PC-9 (cell line): ENCODE measurements around the gene CLDN3. TPM values are rescaled to one million over a fixed set of nuclear protein-coding genes. Genes with fewer than 3 reads are reported as not detected.

Experiments used
- BruUV-seq: library from RNA; stranded (reverse); fragments of 400-500 nt; replicated peaks from 2 replicates; lab custom pipeline; 2021; lab: Mats Ljungman, UMichigan
- CTCF ChIA-PET: fragments of 300-600 bp; sonication (Branson Sonifier 250); formaldehyde crosslinking; loops from one replicate; lab custom pipeline; 2022; ENCODE audit warnings: antibody characterized with exemption; lab: Charles Lee
- POLR2A ChIA-PET: fragments of 300-600 bp; sonication (Branson Sonifier 250); formaldehyde crosslinking; loops from one replicate; lab custom pipeline; 2022; ENCODE audit warnings: antibody characterized with exemption; ENCODE audit not compliant: unreplicated experiment; lab: Charles Lee
- DNase-seq, 2 experiments: peaks; one replicate each; pipeline versions ENCODE4 v3.0.0 to v3.0.0-alpha.2; 2015 to 2022; ENCODE audit warnings: mixed read lengths in 1 of 2
- H2AFZ ChIP-seq: fragments of 200-600 bp; sonication (generic); 2 replicates; pipeline ENCODE4 v1.8.1; 2017; ENCODE audit warnings: antibody characterized with exemption
- H3F3A ChIP-seq: fragments of 200-600 bp; sonication (generic); 2 replicates; pipeline ENCODE4 v1.8.1; 2017; ENCODE audit warnings: antibody characterized with exemption, mild to moderate bottlenecking, low read depth; ENCODE audit not compliant: insufficient read depth
- H3K27ac ChIP-seq: fragments of 200-600 bp; sonication (generic); 2 replicates; pipeline ENCODE4 v1.6.1; 2016; ENCODE audit warnings: mixed run types
- H3K27me3 ChIP-seq: fragments of 200-600 bp; sonication (generic); 2 replicates; pipeline ENCODE4 v1.6.1; 2016; ENCODE audit warnings: low read depth, mixed run types; ENCODE audit not compliant: insufficient read depth
- H3K36me3 ChIP-seq: fragments of 200-600 bp; sonication (generic); 2 replicates; pipeline ENCODE4 v1.6.1; 2016; ENCODE audit warnings: low read depth, mixed run types
- H3K4me1 ChIP-seq: fragments of 200-600 bp; sonication (generic); replicated peaks from 2 replicates; pipeline ENCODE4 v1.6.1; 2016; ENCODE audit warnings: mixed run types; ENCODE audit not compliant: insufficient read depth
- H3K4me2 ChIP-seq: fragments of 200-600 bp; sonication (generic); 2 replicates; pipeline ENCODE4 v1.6.1; 2017; ENCODE audit warnings: mixed run types
- H3K4me3 ChIP-seq: fragments of 200-600 bp; sonication (generic); 2 replicates; pipeline ENCODE4 v1.6.1; 2016; ENCODE audit warnings: mixed run types
- H3K79me2 ChIP-seq: fragments of 200-600 bp; sonication (generic); 2 replicates; pipeline ENCODE4 v1.6.1; 2017; ENCODE audit warnings: low read depth, mixed run types
- H3K9me2 ChIP-seq: fragments of 200-600 bp; sonication (generic); 2 replicates; pipeline ENCODE4 v1.8.1; 2017; ENCODE audit warnings: mild to moderate bottlenecking; ENCODE audit not compliant: insufficient read depth
- H3K9me3 ChIP-seq: fragments of 200-600 bp; sonication (generic); 2 replicates; pipeline ENCODE4 v1.8.1; 2016; ENCODE audit warnings: low read depth; ENCODE audit not compliant: insufficient read depth
- H4K20me1 ChIP-seq: fragments of 200-600 bp; sonication (generic); 2 replicates; pipeline ENCODE4 v1.8.1; 2017; ENCODE audit not compliant: insufficient read depth
- CTCF ChIP-seq: fragments of 200-600 bp; sonication (generic); conservative IDR thresholded peaks from 2 replicates; pipeline ENCODE4 v1.6.1; 2017; ENCODE audit warnings: mixed run types, antibody characterized with exemption, mild to moderate bottlenecking, moderate library complexity
- EZH2 ChIP-seq: fragments of 200-600 bp; sonication (generic); IDR thresholded peaks from 2 replicates; pipeline ENCODE4 v1.8.0; 2017; ENCODE audit warnings: antibody characterized with exemption, low read depth
- intact Hi-C: fragments of 100-400 bp; cut with micrococcal nuclease; formaldehyde crosslinking; loops from one replicate; pipeline ENCODE4 v1.10.0; 2022; ENCODE audit not compliant: unreplicated experiment
- total RNA-seq: library from RNA; stranded (reverse); gene quantifications from 2 replicates; pipeline ENCODE4 v1.2.3, GENCODE V29; 2021

CLDN3 gene
- total RNA-seq, 1 experiment from 2014 or later, result 31.3 TPM

- TF ChIP-seq EZH2 (no peak), CTCF (no peak)
- Histone ChIP-seq H2AFZ (no peak overlapping the region), H3K27ac (peak overlapping the region; percentile 8; the same call in 1 of the 2 replicates), H4K20me1 (no peaks in the 10 kb centered on the region), H3K4me1 (peaks cover 23% of the 10 kb centered on the region), H3K9me3 (no peaks in the 10 kb centered on the region), H3F3A (peaks cover 8% of the 10 kb centered on the region; the same call in 1 of the 2 replicates), H3K4me3 (no peak overlapping the region), H3K36me3 (no peaks in the 10 kb centered on the region), H3K79me2 (no peaks in the 10 kb centered on the region), H3K9me2 (no peaks in the 10 kb centered on the region), H3K4me2 (peak overlapping the region; percentile 38), H3K27me3 (no peaks in the 10 kb centered on the region)
- no TSS peak for BruUV-seq
- POLR2A ChIA-PET, result no interaction called here
- CTCF ChIA-PET, result interaction anchor here (0.5 to 0.7 kb wide), 2 partner anchors 31 to 48 kb away, joined by 3 to 5 read pairs; no protein-coding TSS in a partner anchor
- intact Hi-C loops, result no loop called here
- peak in 1 of 2 experiments; percentile 25 for DNase-seq
These were observed 3.8 kb upstream of the CLDN3 start for GRCh38 chr7:73773700-73774517.

GRCh38 chr7:73770860-73771670 lies 995 bp upstream of the CLDN3 start:
- Histone ChIP-seq H4K20me1 (no peaks in the 10 kb centered on the region), H3K79me2 (no peaks in the 10 kb centered on the region), H3K36me3 (no peaks in the 10 kb centered on the region), H3K27ac (peak overlapping the region; percentile 13; the same call in 1 of the 2 replicates), H3K9me2 (no peaks in the 10 kb centered on the region), H3K4me3 (peak overlapping the region; percentile 66; the same call in 1 of the 2 replicates), H3F3A (peaks cover 8% of the 10 kb centered on the region; the same call in 1 of the 2 replicates), H3K27me3 (no peaks in the 10 kb centered on the region), H2AFZ (peak overlapping the region; percentile 84), H3K4me1 (peaks cover 23% of the 10 kb centered on the region), H3K9me3 (no peaks in the 10 kb centered on the region), H3K4me2 (peak overlapping the region; percentile 79)
- BruUV-seq, result no TSS peak
- DNase-seq, result no peak
- no peak for TF ChIP-seq CTCF
- no peak for TF ChIP-seq EZH2
- intact Hi-C loops, result loop anchor here (1.0 to 2.0 kb wide), 5 partner anchors 22 to 80 kb away; partner anchors contain the start of gene CLDN4
- ChIA-PET CTCF (interaction anchor here (0.5 to 0.6 kb wide), 2 partner anchors 33 to 46 kb away, joined by 3 to 5 read pairs; no protein-coding TSS in a partner anchor), POLR2A (interaction anchor here (0.5 to 2.0 kb wide), 7 partner anchors 33 to 309 kb away, joined by 3 to 7 read pairs (median 6); partner anchors contain the start of gene ABHD11)
